Transverse colon (tissue), 4 donors: ENCODE measurements around the gene EPS8. TPM values are rescaled to one million over a fixed set of nuclear protein-coding genes. Genes with fewer than 3 reads are reported as not detected.

ENCODE experiments used
- DNase-seq: peaks from one replicate; pipeline ENCODE4 v3.0.0-alpha.2; 2019
- H3K27ac ChIP-seq, 4 donors: fragments of 200-600 bp; sonication (generic); 2 replicates each; pipeline ENCODE4 v1.5.1; 2016 to 2018; ENCODE audit warnings: inconsistent platforms in 4 of 4
- H3K27me3 ChIP-seq: fragments of 200-600 bp; sonication (generic); 2 replicates; pipeline ENCODE4 v1.5.1; 2017; ENCODE audit warnings: inconsistent platforms
- H3K36me3 ChIP-seq, 4 donors: fragments of 200-600 bp; sonication (generic); 2 replicates each; pipeline ENCODE4 v1.5.1; 2017 to 2019; ENCODE audit warnings: inconsistent platforms in 4 of 4
- H3K4me1 ChIP-seq, 4 donors: fragments of 200-600 bp; sonication (generic); 2 replicates each; pipeline ENCODE4 v1.5.1; 2017 to 2020; ENCODE audit warnings: inconsistent platforms in 4 of 4
- H3K4me3 ChIP-seq, 4 donors: fragments of 200-600 bp; sonication (generic); 1 replicate in 1 of 4; 2 replicates in 3 of 4; pipeline versions ENCODE4 v1.5.1 to v1.6.1; 2017 to 2019; ENCODE audit warnings: inconsistent platforms in 4 of 4
- H3K9me3 ChIP-seq, 2 donors: fragments of 200-600 bp; sonication (generic); 2 replicates each; pipeline ENCODE4 v1.5.1; 2017 to 2019; ENCODE audit warnings: inconsistent platforms in 2 of 2
- EP300 ChIP-seq: sonication (generic); formaldehyde crosslinking; IDR thresholded peaks from one replicate; pipeline ENCODE4 v1.6.1; 2017; ENCODE audit warnings: antibody characterized with exemption, low read depth
- POLR2A ChIP-seq: fragments of 450-650 bp; IDR thresholded peaks from one replicate; pipeline ENCODE4 v1.6.1; 2016; ENCODE audit warnings: antibody characterized with exemption, mild to moderate bottlenecking, moderate library complexity
- POLR2AphosphoS5 ChIP-seq, 3 donors: sonication (generic); formaldehyde crosslinking; IDR thresholded peaks; one replicate each; pipeline ENCODE4 v1.6.1; 2016; ENCODE audit warnings: antibody characterized with exemption in 3 of 3
- WGBS, 2 donors: methylation state at CpG; one replicate each; pipeline ENCODE4 v1.1.5; 2018; ENCODE audit warnings: low coverage in 1 of 2; 5-methylcytosine and 5-hydroxymethylcytosine counted together
- in situ Hi-C, 4 donors: fragments of 200-750 bp; cut with MboI; loops; one replicate each; pipeline versions ENCODE4 v1.15.0 to v1.15.1; 2017; ENCODE audit warnings: low sequenced_read_pairs in 3 of 4, low pct_ligation_motif_present in 1 of 4, low pct_unique_long_range_greater_than_20kb in 1 of 4
- intact Hi-C: fragments of 100-400 bp; cut with DNase I; formaldehyde crosslinking; loops from one replicate; pipeline ENCODE4 v1.15.1; 2023; ENCODE audit warnings: low total_unique reads
- total RNA-seq, 4 donors: library from RNA; depleted of rRNA; stranded (reverse); fragments of >200 nt; gene quantifications; one replicate each; pipeline ENCODE4 v1.1.0, GENCODE V29; 2016
- TF ChIP-seq, protein P1 (sequence below), 5 experiments: fragments of 200-600 bp in 3 of 5; fragments of 450-650 bp in 2 of 5; sonication (generic) in 3 of 5; IDR thresholded peaks; 1 replicate in 2 of 5; 2 replicates in 3 of 5; pipeline ENCODE4 v1.5.1; 2016 to 2017; ENCODE audit warnings: antibody characterized with exemption in 5 of 5, inconsistent platforms in 3 of 5, mild to moderate bottlenecking in 2 of 5, moderate library complexity in 1 of 5

The EPS8 gene
- total RNA-seq, 4 donors from 2014 or later: 55.1 to 180 (median 140) TPM

DNA sequence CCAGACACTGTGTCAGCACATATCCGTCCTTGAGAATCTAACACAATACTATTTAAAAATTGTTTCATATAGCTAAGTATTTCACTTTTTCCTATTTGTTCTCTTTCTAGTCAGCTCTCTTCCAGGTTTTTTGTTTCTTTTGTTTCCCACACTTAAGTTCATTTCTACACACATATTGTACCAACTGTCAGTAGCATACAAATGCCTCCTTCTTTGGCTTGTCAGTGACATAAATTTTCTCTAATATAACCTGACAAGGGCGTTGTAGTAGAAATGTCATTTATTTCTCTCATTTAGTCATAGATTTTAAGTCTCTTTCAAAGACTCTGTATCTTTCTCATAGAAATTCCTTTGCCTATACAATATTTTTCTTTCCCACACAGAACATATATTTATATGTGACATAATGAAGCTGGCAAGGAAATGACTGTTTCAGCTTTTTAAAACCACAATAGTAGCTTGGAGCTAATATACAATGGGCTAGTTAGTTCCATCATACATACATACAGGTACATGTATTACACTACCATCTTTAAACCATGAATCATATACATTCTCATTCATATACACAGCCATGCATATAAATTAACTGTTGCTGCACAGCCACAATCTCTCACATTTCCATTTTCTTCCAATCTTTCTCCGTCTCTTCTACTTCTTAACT is 42.3 kb upstream of the EPS8 start:
- H3K36me3 ChIP-seq: no peaks in the 10 kb centered on the region
- no peak for TF ChIP-seq POLR2A
- TF ChIP-seq, protein P1, sequence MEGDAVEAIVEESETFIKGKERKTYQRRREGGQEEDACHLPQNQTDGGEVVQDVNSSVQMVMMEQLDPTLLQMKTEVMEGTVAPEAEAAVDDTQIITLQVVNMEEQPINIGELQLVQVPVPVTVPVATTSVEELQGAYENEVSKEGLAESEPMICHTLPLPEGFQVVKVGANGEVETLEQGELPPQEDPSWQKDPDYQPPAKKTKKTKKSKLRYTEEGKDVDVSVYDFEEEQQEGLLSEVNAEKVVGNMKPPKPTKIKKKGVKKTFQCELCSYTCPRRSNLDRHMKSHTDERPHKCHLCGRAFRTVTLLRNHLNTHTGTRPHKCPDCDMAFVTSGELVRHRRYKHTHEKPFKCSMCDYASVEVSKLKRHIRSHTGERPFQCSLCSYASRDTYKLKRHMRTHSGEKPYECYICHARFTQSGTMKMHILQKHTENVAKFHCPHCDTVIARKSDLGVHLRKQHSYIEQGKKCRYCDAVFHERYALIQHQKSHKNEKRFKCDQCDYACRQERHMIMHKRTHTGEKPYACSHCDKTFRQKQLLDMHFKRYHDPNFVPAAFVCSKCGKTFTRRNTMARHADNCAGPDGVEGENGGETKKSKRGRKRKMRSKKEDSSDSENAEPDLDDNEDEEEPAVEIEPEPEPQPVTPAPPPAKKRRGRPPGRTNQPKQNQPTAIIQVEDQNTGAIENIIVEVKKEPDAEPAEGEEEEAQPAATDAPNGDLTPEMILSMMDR (IDR thresholded peaks at IDR 0.05): no peak
- TF ChIP-seq POLR2AphosphoS5 (IDR thresholded peaks at IDR 0.05): no peak
- no peak for TF ChIP-seq EP300
- in situ Hi-C loops: loop anchor here in 1 of 4 donors (25.0 kb wide), 1 partner anchor 544 kb away; no protein-coding TSS in a partner anchor

DNA sequence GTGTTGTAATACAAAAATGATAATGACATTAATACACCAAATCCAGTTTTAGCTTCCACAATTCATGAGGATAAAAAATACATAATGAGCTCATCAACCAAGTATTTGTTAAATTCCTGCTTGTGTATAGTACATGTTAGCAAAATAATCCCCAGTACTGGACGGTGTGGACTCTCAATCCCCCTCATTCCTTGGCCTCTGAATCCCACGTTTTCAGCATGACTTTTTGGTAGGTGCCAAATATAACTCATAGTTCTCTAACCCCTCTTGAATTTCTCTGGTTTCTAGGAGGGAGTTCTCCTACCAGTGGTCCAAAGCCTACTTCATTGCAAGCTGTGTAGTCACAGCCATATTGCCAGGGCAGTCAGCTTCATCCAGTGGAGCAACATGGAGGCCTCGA is 41.4 kb upstream of the EPS8 start:
- H3K9me3 ChIP-seq: no peaks in the 10 kb centered on the region
- in situ Hi-C loops (loop anchor here in 1 of 4 donors (25.0 kb wide), 1 partner anchor 543 kb away; no protein-coding TSS in a partner anchor), intact Hi-C loops (no loop called here)
- TF ChIP-seq, protein P1 (IDR thresholded peaks at IDR 0.05): no peak
- H3K4me3 ChIP-seq: no peak overlapping the region
- H3K27me3 ChIP-seq: no peaks in the 10 kb centered on the region
- DNase-seq: no peak
- WGBS, 2 donors: 62 to 84% methylated on average over 3 of the region's 3 CpGs
- H3K27ac ChIP-seq: no peak overlapping the region
- no peaks in the 10 kb centered on the region for H3K36me3 ChIP-seq
- H3K4me1 ChIP-seq: peaks cover 0 to 4% (median 2%) of the 10 kb centered on the region in 4 donors

More for the DNA sequence above, 42.3 kb upstream of the EPS8 start:
- 90 to 94% methylated on average over 3 of the region's 3 CpGs for WGBS, 2 donors
- intact Hi-C loops: no loop called here
- DNase-seq: no peak
- Histone ChIP-seq H3K27me3 (no peaks in the 10 kb centered on the region), H3K4me3 (no peak overlapping the region), H3K27ac (no peak overlapping the region), H3K4me1 (peaks cover 0 to 4% (median 2%) of the 10 kb centered on the region in 4 donors), H3K9me3 (no peaks in the 10 kb centered on the region)

DNA sequence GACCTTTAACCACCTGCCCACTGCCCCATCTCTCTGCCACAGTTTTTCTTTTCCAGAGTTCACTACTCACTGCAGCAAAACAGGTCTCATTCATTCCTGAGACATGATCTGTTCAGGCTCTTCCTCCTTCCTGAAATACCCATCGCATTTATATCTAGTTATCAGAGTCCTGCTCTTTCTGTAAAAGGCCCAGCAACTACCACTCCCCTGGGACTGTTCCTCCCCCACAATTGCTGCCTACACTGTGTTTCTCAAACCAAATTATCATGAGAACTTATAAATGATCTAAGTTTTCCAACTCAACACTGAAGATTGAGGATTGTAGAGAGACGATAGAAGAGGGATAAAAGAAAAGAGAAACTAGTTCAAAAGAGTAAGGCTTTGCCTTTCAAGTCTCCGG is 40.8 kb upstream of the EPS8 start:
- no peak overlapping the region for H3K4me3 ChIP-seq
- in situ Hi-C loops (loop anchor here in 1 of 4 donors (25.0 kb wide), 1 partner anchor 543 kb away; no protein-coding TSS in a partner anchor), intact Hi-C loops (no loop called here)
- H3K4me1 ChIP-seq: peaks cover 0 to 4% (median 2%) of the 10 kb centered on the region in 4 donors
- WGBS, 2 donors: 82 to 89% methylated on average over 2 to 3 of the region's 3 CpGs
- no peaks in the 10 kb centered on the region for H3K27me3 ChIP-seq
- no peaks in the 10 kb centered on the region for H3K9me3 ChIP-seq
- H3K36me3 ChIP-seq: no peaks in the 10 kb centered on the region
- TF ChIP-seq EP300 (no peak), POLR2AphosphoS5 (IDR thresholded peaks at IDR 0.05) (no peak), POLR2A (no peak)
- TF ChIP-seq, protein P1 (IDR thresholded peaks at IDR 0.05): no peak
- DNase-seq: no peak
- no peak overlapping the region for H3K27ac ChIP-seq

DNA sequence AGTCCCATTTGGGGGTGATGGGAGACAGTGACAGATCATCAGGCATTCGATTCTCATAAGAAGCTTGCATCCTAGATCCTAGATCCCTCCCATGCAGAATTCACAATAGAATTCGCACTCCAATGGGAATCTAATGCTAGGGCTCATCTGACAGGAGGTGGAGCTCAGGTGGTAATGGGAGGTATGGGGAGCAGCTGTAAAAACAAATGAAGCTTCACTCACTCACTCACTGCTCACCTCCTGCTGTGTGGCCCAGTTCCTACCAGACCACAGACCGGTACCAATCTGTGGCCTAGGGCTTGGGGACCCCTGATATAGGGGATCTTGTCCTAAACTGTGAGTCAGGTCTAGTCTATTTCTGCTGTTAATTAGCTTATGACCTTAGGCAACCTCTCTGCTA is 40.1 kb upstream of the EPS8 start:
- Histone ChIP-seq H3K9me3 (no peaks in the 10 kb centered on the region), H3K27me3 (no peaks in the 10 kb centered on the region), H3K27ac (no peak overlapping the region), H3K4me1 (peaks cover 0 to 4% (median 2%) of the 10 kb centered on the region in 4 donors), H3K36me3 (no peaks in the 10 kb centered on the region), H3K4me3 (no peak overlapping the region)
- 89 to 91% methylated on average over 2 to 3 of the region's 3 CpGs for WGBS, 2 donors
- TF ChIP-seq POLR2AphosphoS5 (IDR thresholded peaks at IDR 0.05) (no peak), EP300 (no peak), POLR2A (no peak)
- TF ChIP-seq, protein P1 (IDR thresholded peaks at IDR 0.05): no peak
- intact Hi-C loops (no loop called here), in situ Hi-C loops (loop anchor here in 1 of 4 donors (25.0 kb wide), 1 partner anchor 542 kb away; no protein-coding TSS in a partner anchor)
- no peak for DNase-seq
